Smooth muscle cell (in vitro differentiated cells): Measurements from ENCODE around the gene EOLA1. TPM values are rescaled to one million over a fixed set of nuclear protein-coding genes. Genes with fewer than 3 reads are reported as not detected.

Source experiments
- DNase-seq: peaks from one replicate; lab custom pipeline; 2025; ENCODE audit not compliant: unreplicated experiment; lab: John Stamatoyannopoulos, UW
- H2AFZ ChIP-seq: fragments of 200-600 bp; sonication (generic); 2 replicates; pipeline ENCODE4 v1.6.0; 2016; ENCODE audit warnings: antibody characterized with exemption, low read depth, mild to moderate bottlenecking
- H3F3A ChIP-seq: fragments of 200-600 bp; sonication (generic); 2 replicates; pipeline ENCODE4 v1.6.0; 2017; ENCODE audit warnings: antibody characterized with exemption, low read depth
- H3K27ac ChIP-seq: fragments of 200-600 bp; sonication (generic); 2 replicates; pipeline ENCODE4 v1.5.1; 2016; ENCODE audit warnings: low read depth, mild to moderate bottlenecking
- H3K27me3 ChIP-seq: fragments of 200-600 bp; sonication (generic); 2 replicates; pipeline ENCODE4 v1.6.1; 2016; ENCODE audit warnings: low read depth, mild to moderate bottlenecking
- H3K36me3 ChIP-seq: fragments of 200-600 bp; sonication (generic); 2 replicates; pipeline ENCODE4 v1.5.1; 2016; ENCODE audit warnings: low read depth
- H3K4me1 ChIP-seq: fragments of 200-600 bp; sonication (generic); 2 replicates; pipeline ENCODE4 v1.5.1; 2016; ENCODE audit warnings: low read depth
- H3K4me2 ChIP-seq: fragments of 200-600 bp; sonication (generic); 2 replicates; pipeline ENCODE4 v1.6.0; 2016; ENCODE audit warnings: mild to moderate bottlenecking
- H3K4me3 ChIP-seq: fragments of 200-600 bp; sonication (generic); 2 replicates; pipeline ENCODE4 v1.5.1; 2016; ENCODE audit warnings: mild to moderate bottlenecking
- H3K79me2 ChIP-seq: fragments of 200-600 bp; sonication (generic); 2 replicates; pipeline ENCODE4 v1.6.0; 2016; ENCODE audit warnings: low read depth, mild to moderate bottlenecking
- H3K9ac ChIP-seq: fragments of 200-600 bp; sonication (generic); 2 replicates; pipeline ENCODE4 v1.6.0; 2016; ENCODE audit warnings: low read depth
- H3K9me3 ChIP-seq: fragments of 200-600 bp; sonication (generic); replicated peaks from 2 replicates; pipeline ENCODE4 v1.5.1; 2016; ENCODE audit warnings: low read depth
- H4K20me1 ChIP-seq: fragments of 200-600 bp; sonication (generic); 2 replicates; pipeline ENCODE4 v1.6.0; 2016; ENCODE audit warnings: low read depth
- CTCF ChIP-seq: fragments of 200-600 bp; sonication (generic); IDR thresholded peaks from 2 replicates; pipeline ENCODE4 v1.5.1; 2017; ENCODE audit warnings: borderline replicate concordance, mild to moderate bottlenecking, antibody characterized with exemption; ENCODE audit not compliant: insufficient read depth, poor library complexity, severe bottlenecking
- WGBS: methylation state at CpG from one replicate; pipeline ENCODE4 v1.1.7; 2016; ENCODE audit warnings: low lambda C conversion rate; 5-methylcytosine and 5-hydroxymethylcytosine counted together
- polyA plus RNA-seq: library from polyadenylated mRNA; unstranded; fragments of >200 nt; fragmentation: Nextera tagmentation; extraction: Ambion mirVana; gene quantifications from 2 replicates; pipeline ENCODE4 v1.2.1, GENCODE V29; 2016
- total RNA-seq: library from RNA; depleted of rRNA; stranded (reverse); fragments of >200 nt; gene quantifications from 2 replicates; pipeline ENCODE4 v1.2.3, GENCODE V29; 2014

EOLA1 gene
- total and polyA plus RNA-seq, 2 experiments from 2014 or later: 9.6 to 15.9 TPM

GRCh38 chrX:149504915-149505651 lies 35.7 kb upstream of the EOLA1 start, which contains the start of gene IDS:
IDS (minus strand) TSS chrX:149505306; CDS start chrX:149505137, 169 bp downstream.
- H3F3A ChIP-seq: no peaks in the 10 kb centered on the region
- no peaks in the 10 kb centered on the region for H3K27me3 ChIP-seq
- no peak within 1 kb of the TSS for H2AFZ ChIP-seq
- peak; percentile 50 for DNase-seq
- WGBS: 41% methylated on average over 52 of the region's 54 CpGs
- H3K4me1 ChIP-seq: no peaks in the 10 kb centered on the region
- H3K36me3 ChIP-seq: peaks cover 6% of the 10 kb centered on the region
- no peaks in the 10 kb centered on the region for H4K20me1 ChIP-seq
- H3K9ac ChIP-seq: peak within 1 kb of the TSS; percentile 93
- no peaks in the 10 kb centered on the region for H3K9me3 ChIP-seq
- peak within 1 kb of the TSS; percentile 92 for H3K27ac ChIP-seq
- H3K4me2 ChIP-seq: peak within 1 kb of the TSS; percentile 85
- H3K4me3 ChIP-seq: peak within 1 kb of the TSS; percentile 61
- no peak for TF ChIP-seq CTCF
- peaks cover 11% of the 10 kb centered on the region for H3K79me2 ChIP-seq

DNA sequence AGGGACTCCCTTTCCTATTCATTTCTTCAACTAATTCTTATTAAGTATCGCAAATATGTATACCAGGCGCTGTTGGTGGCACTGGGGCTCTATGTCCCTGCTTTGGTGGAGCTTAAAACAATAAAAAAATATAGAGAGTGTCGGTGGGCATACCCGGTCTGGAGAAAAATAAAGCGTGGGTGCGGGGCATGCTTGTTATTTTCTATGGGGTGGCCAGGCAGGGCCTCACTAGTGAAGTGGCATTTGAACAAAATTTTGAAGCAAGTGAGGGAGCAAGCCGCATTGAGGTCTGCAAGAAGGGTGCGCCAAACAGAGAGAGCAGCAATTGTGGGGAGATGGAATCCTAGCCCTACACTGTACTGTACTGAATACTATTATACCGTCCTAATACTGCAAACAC lies 35.1 kb upstream of the EOLA1 start:
- no peaks in the 10 kb centered on the region for H3K4me1 ChIP-seq
- peak overlapping the region; percentile 92 for H3K27ac ChIP-seq
- WGBS: 86% methylated on average over 9 of the region's 9 CpGs
- H3F3A ChIP-seq: no peaks in the 10 kb centered on the region
- peak overlapping the region; percentile 13 for H3K9ac ChIP-seq
- no peak for TF ChIP-seq CTCF
- H3K9me3 ChIP-seq: no peaks in the 10 kb centered on the region
- H3K27me3 ChIP-seq: no peaks in the 10 kb centered on the region
- peaks cover 11% of the 10 kb centered on the region for H3K79me2 ChIP-seq
- peak overlapping the region; percentile 61 for H3K4me3 ChIP-seq
- H3K36me3 ChIP-seq: peaks cover 5% of the 10 kb centered on the region
- no peaks in the 10 kb centered on the region for H4K20me1 ChIP-seq
- H2AFZ ChIP-seq: no peak overlapping the region
- H3K4me2 ChIP-seq: peak overlapping the region; percentile 20
- no peak for DNase-seq

DNA sequence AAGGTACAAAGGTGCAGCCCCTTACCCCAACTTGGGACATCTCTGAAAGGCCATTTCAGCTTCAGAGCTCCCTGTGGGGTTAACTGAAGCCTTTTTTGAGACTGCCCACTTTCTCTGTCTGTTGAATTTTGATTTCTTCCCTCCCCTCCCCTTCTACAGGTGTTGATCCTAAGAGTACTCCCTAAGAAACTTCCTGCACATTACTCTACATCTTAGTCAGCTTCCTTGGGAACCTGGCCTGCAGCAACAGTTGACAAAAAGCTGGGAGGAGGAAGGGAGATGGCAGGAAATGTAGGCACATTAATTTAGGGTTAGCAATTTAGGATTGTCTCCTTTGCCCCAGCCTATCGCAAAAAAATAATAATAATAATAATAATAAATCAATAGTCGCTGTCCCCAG lies 34.5 kb upstream of the EOLA1 start:
- Histone ChIP-seq H3K36me3 (no peaks in the 10 kb centered on the region), H3K4me3 (no peak overlapping the region), H3K27me3 (no peaks in the 10 kb centered on the region), H4K20me1 (no peaks in the 10 kb centered on the region), H3K9ac (no peak overlapping the region), H3K4me2 (no peak overlapping the region), H3K9me3 (no peaks in the 10 kb centered on the region), H3K27ac (no peak overlapping the region), H3K4me1 (no peaks in the 10 kb centered on the region), H3K79me2 (peaks cover 11% of the 10 kb centered on the region), H2AFZ (no peak overlapping the region), H3F3A (no peaks in the 10 kb centered on the region)
- DNase-seq: no peak
- no peak for TF ChIP-seq CTCF
- 78% methylated on average over 2 of the region's 2 CpGs for WGBS

GRCh38 chrX:149508467-149508866 lies 32.3 kb upstream of the EOLA1 start:
- no peaks in the 10 kb centered on the region for H3K4me1 ChIP-seq
- no peak overlapping the region for H2AFZ ChIP-seq
- no peak overlapping the region for H3K9ac ChIP-seq
- no peak overlapping the region for H3K27ac ChIP-seq
- WGBS: 78% methylated on average over 1 of the region's 1 CpG
- H3F3A ChIP-seq: no peaks in the 10 kb centered on the region
- no peak for DNase-seq
- no peak for TF ChIP-seq CTCF
- H3K9me3 ChIP-seq: no peaks in the 10 kb centered on the region
- H3K27me3 ChIP-seq: no peaks in the 10 kb centered on the region
- H4K20me1 ChIP-seq: no peaks in the 10 kb centered on the region
- no peak overlapping the region for H3K4me2 ChIP-seq
- H3K36me3 ChIP-seq: no peaks in the 10 kb centered on the region
- H3K4me3 ChIP-seq: no peak overlapping the region
- H3K79me2 ChIP-seq: peaks cover 6% of the 10 kb centered on the region
